ENCODE results near the gene ZFP64. TPM values are rescaled to one million over a fixed set of nuclear protein-coding genes. Genes with fewer than 3 reads are reported as not detected.

ZFP64 gene
- total RNA-seq, 5 donors from 2014 or later (not counting 1 experiment from before 2014, with no cell fraction given), result 8.1 to 12.1 (median 11.7) TPM

DNA sequence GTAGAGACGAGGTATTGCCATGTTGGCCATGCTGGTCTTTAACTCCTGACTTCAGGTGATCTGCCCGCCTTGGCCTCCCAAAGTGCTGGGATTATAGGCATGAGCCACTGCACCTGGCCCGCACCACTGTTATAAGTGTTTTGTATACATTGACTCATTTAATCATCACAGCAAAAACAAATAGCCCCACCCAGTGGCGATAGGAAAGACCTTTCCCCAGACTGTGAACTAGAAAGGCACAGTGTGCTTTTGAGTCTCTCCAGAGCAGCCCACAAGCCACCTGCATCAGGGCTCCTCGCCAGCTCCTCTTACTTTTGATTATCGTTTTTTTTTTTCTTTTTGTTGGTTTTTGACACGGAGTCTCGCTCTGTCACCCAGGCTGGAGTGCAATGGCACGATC is 27.9 kb upstream of the ZFP64 start:
- ChIA-PET CTCF (interaction anchor here in 1 of 2 donors (0.6 kb wide), 1 partner anchor 112 kb away, joined by 6 read pairs; no protein-coding TSS in a partner anchor), POLR2A (no interaction called here)
- ATAC-seq (replicated peaks in 1 of 4), result no peak
- H3K36me3 Mint-ChIP-seq, result no peaks in the 10 kb centered on the region
- no peaks in the 10 kb centered on the region for H3K4me1 ChIP-seq (ENCODE audit: control insufficient read depth in 1 of 2, extremely low read depth in 1 of 2, insufficient read depth in 2 of 2, low read length in 2 of 2)
- no peak for DNase-seq
- peaks cover 8 to 16% (median 15%) of the 10 kb centered on the region in 3 donors for H3K9me3 Mint-ChIP-seq
- no peaks in the 10 kb centered on the region for H3K36me3 ChIP-seq (ENCODE audit: control insufficient read depth in 2 of 2, extremely low read depth in 1 of 2, insufficient read depth in 1 of 2, low read length in 1 of 2)
- H3K9me3 ChIP-seq, result no peaks in the 10 kb centered on the region
- H3K4me3 Mint-ChIP-seq, result no peak overlapping the region
- H3K4me3 ChIP-seq (ENCODE audit: control insufficient read depth in 1 of 2, extremely low read depth in 1 of 2, low read length in 1 of 2), result no peak overlapping the region
- H3K27me3 ChIP-seq (replicated peaks in 1 of 2; ENCODE audit: control insufficient read depth in 2 of 2, extremely low read depth in 1 of 2, insufficient read depth in 2 of 2, low read length in 1 of 2), result peaks cover 2 to 8% of the 10 kb centered on the region in 2 experiments
- WGBS (ENCODE audit: insufficient coverage), result no CpG with 5 or more reads among the region's 9 CpGs
- H3K27ac Mint-ChIP-seq, result no peak overlapping the region
- H3K27ac ChIP-seq (ENCODE audit: low read length), result no peak overlapping the region
- peaks cover 15 to 25% of the 10 kb centered on the region in 2 donors for H3K27me3 Mint-ChIP-seq
- H3K4me1 Mint-ChIP-seq, result no peaks in the 10 kb centered on the region

DNA sequence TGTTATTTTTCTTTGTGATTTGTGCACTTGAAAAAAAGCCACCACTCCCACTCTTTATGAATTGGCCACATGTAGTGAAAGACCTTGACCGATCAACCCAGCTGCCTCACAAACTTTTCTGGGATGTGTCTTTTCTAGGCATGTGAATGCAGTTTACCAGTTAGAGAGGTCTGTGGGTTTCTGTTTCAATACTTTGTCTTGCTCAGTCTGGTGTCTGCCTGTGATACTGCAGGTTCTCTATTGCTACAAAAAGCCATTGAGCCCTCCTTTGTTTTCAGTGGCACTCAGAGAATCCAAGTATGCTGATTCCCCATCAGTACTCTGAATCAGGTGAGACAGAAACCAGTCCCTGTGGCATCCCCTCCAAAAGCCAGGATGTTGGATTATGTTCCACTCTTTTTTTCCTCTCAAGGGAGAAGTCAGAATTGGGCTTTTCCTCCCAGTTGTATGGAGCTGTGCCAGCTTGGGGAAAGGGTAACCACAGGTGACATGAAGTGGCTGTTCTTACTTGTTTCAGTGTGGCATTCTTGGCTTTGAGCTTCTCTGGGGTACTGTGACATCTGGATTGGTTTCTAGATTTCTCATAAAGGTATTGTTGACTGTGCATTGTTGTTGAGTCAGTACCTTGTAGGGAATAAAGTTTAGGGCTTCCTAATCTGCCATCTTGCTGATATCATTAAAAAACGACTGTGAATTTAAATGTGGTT is 26.3 kb upstream of the ZFP64 start:
- no peak overlapping the region for H3K4me3 Mint-ChIP-seq
- H3K27me3 Mint-ChIP-seq, result peaks cover 19 to 30% of the 10 kb centered on the region in 2 donors
- DNase-seq (no peak), ATAC-seq (replicated peaks in 1 of 4) (no peak)
- no peaks in the 10 kb centered on the region for H3K36me3 ChIP-seq (ENCODE audit: control insufficient read depth in 2 of 2, extremely low read depth in 1 of 2, insufficient read depth in 1 of 2, low read length in 1 of 2)
- H3K27ac ChIP-seq (ENCODE audit: low read length), result no peak overlapping the region
- no peaks in the 10 kb centered on the region for H3K4me1 ChIP-seq (ENCODE audit: control insufficient read depth in 1 of 2, extremely low read depth in 1 of 2, insufficient read depth in 2 of 2, low read length in 2 of 2)
- no peak overlapping the region for H3K27ac Mint-ChIP-seq
- H3K9me3 Mint-ChIP-seq, result peaks cover 8 to 19% (median 19%) of the 10 kb centered on the region in 3 donors
- no CpG with 5 or more reads among the region's 2 CpGs for WGBS (ENCODE audit: insufficient coverage)
- H3K4me3 ChIP-seq (ENCODE audit: control insufficient read depth in 1 of 2, extremely low read depth in 1 of 2, low read length in 1 of 2), result no peak overlapping the region
- H3K9me3 ChIP-seq, result no peaks in the 10 kb centered on the region
- ChIA-PET CTCF (no interaction called here), POLR2A (no interaction called here)
- H3K27me3 ChIP-seq (replicated peaks in 1 of 2; ENCODE audit: control insufficient read depth in 2 of 2, extremely low read depth in 1 of 2, insufficient read depth in 2 of 2, low read length in 1 of 2), result peaks cover 2 to 8% of the 10 kb centered on the region in 2 experiments
- no peaks in the 10 kb centered on the region for H3K4me1 Mint-ChIP-seq
- H3K36me3 Mint-ChIP-seq, result no peaks in the 10 kb centered on the region

DNA sequence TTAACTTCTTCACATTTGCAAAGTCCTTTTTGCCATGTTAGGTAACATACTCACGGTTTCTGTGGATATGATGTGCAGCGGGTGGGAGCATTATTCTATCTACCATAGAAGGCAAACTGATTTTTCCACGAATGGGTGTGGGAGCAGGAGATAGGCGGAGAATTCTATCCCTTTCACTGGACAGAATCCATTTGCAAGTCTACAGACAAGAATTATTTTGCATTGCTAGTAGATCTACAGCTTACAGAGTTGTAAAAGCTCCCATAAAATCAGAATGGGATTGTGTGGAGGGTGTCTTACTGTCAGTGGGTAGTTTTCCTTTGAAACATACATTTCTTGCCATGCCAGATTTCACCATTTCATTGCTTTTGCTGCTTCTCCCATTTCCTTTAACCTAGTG is 22.4 kb upstream of the ZFP64 start:
- no peak overlapping the region for H3K27ac ChIP-seq (ENCODE audit: low read length)
- ChIA-PET POLR2A (no interaction called here), CTCF (no interaction called here)
- Mint-ChIP-seq H3K27ac (no peak overlapping the region), H3K9me3 (peaks cover 11 to 23% (median 18%) of the 10 kb centered on the region in 3 donors), H3K27me3 (peaks cover 28 to 34% of the 10 kb centered on the region in 2 donors), H3K36me3 (peaks cover 3% of the 10 kb centered on the region), H3K4me3 (no peak overlapping the region), H3K4me1 (no peaks in the 10 kb centered on the region)
- H3K36me3 ChIP-seq (ENCODE audit: control insufficient read depth in 2 of 2, extremely low read depth in 1 of 2, insufficient read depth in 1 of 2, low read length in 1 of 2), result no peaks in the 10 kb centered on the region
- no peaks in the 10 kb centered on the region for H3K9me3 ChIP-seq
- DNase-seq (no peak), ATAC-seq (replicated peaks in 1 of 4) (no peak)
- WGBS (ENCODE audit: insufficient coverage), result no CpG with 5 or more reads among the region's 4 CpGs
- peaks cover 2 to 16% of the 10 kb centered on the region in 2 experiments for H3K27me3 ChIP-seq (replicated peaks in 1 of 2; ENCODE audit: control insufficient read depth in 2 of 2, extremely low read depth in 1 of 2, insufficient read depth in 2 of 2, low read length in 1 of 2)
- H3K4me3 ChIP-seq (ENCODE audit: control insufficient read depth in 1 of 2, extremely low read depth in 1 of 2, low read length in 1 of 2), result no peak overlapping the region
- H3K4me1 ChIP-seq (ENCODE audit: control insufficient read depth in 1 of 2, extremely low read depth in 1 of 2, insufficient read depth in 2 of 2, low read length in 2 of 2), result no peaks in the 10 kb centered on the region

DNA sequence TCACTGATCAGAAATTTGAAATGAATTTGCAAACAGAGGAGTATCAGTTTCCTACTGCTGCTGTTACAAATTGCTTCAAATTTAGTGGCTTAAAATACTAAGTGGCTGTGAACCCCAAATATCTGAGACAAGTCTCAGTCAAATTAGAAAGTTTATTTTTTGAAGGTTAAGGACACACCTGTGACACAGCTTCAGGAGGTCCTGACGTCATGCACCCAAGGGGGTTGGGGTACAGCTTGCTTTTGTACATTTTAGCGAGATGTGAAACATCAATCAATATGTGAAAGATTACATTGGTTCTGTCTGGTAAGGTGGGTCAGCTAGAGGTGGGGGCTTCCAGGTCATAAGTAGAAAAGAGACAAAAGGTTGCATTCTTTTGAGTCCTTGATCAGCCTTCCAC is 21.4 kb upstream of the ZFP64 start:
- H3K36me3 ChIP-seq (ENCODE audit: control insufficient read depth in 2 of 2, extremely low read depth in 1 of 2, insufficient read depth in 1 of 2, low read length in 1 of 2), result no peaks in the 10 kb centered on the region
- H3K27me3 ChIP-seq (replicated peaks in 1 of 2; ENCODE audit: control insufficient read depth in 2 of 2, extremely low read depth in 1 of 2, insufficient read depth in 2 of 2, low read length in 1 of 2), result peaks cover 2 to 18% of the 10 kb centered on the region in 2 experiments
- ChIA-PET POLR2A (no interaction called here), CTCF (no interaction called here)
- H3K9me3 Mint-ChIP-seq, result peaks cover 11 to 23% (median 18%) of the 10 kb centered on the region in 3 donors
- ATAC-seq (replicated peaks in 1 of 4) (no peak), DNase-seq (no peak)
- no peaks in the 10 kb centered on the region for H3K4me1 Mint-ChIP-seq
- no peaks in the 10 kb centered on the region for H3K4me1 ChIP-seq (ENCODE audit: control insufficient read depth in 1 of 2, extremely low read depth in 1 of 2, insufficient read depth in 2 of 2, low read length in 2 of 2)
- no peak overlapping the region for H3K27ac ChIP-seq (ENCODE audit: low read length)
- H3K27me3 Mint-ChIP-seq, result peaks cover 29 to 30% of the 10 kb centered on the region in 2 donors
- H3K27ac Mint-ChIP-seq, result no peak overlapping the region
- no CpG with 5 or more reads among the region's 2 CpGs for WGBS (ENCODE audit: insufficient coverage)
- H3K4me3 ChIP-seq (ENCODE audit: control insufficient read depth in 1 of 2, extremely low read depth in 1 of 2, low read length in 1 of 2), result no peak overlapping the region
- H3K36me3 Mint-ChIP-seq, result peaks cover 3% of the 10 kb centered on the region
- no peaks in the 10 kb centered on the region for H3K9me3 ChIP-seq
- no peak overlapping the region for H3K4me3 Mint-ChIP-seq

DNA sequence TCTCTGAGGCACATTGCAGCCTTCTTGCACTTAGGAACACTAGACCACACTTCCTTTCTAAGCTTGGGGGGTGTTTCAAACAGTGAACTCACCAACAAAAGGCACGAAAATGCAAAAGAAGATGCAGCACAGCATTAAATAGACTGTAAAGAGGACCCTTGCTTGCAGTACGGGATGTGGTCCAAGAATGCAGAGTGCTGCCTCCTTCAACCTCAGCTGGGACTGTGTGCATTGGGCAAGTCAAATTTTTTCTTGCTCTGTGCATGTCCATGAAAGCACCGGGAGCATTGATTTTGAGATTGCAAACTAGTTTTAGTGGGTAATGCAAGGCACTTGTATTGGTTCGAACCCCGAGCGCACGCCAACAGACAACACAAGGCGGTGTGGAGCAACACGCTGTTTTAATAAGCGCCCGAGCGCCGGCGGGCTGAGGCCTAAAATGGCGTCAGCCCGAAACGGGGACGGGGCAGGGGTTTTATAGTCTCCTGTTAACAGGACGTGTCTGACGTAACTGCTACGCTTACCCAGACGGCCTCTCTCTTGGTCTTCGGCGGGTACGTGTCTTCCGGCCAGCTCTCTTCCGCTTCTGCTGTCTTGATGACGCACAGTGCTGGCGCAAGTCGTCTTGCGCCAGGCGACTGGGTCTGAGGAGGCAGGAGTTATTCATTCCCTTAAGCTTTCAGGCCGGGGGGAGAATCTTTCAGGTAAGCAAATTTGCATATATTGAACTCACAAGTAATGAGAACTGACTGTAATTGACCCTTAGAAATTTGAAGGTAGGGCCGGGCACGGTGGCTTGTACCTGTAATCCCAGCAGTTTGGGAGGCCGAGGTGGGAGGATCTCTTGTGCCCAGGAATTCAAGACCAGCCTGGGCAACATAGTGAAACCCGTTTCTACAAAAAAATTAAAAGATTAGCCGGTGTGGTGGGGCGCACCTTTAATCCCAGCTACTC is 18.7 kb upstream of the ZFP64 start:
- no peak overlapping the region for H3K4me3 ChIP-seq (ENCODE audit: control insufficient read depth in 1 of 2, extremely low read depth in 1 of 2, low read length in 1 of 2)
- no peaks in the 10 kb centered on the region for H3K4me1 ChIP-seq (ENCODE audit: control insufficient read depth in 1 of 2, extremely low read depth in 1 of 2, insufficient read depth in 2 of 2, low read length in 2 of 2)
- POLR2A ChIA-PET, result no interaction called here
- no peak for DNase-seq
- no peak overlapping the region for H3K4me3 Mint-ChIP-seq
- H3K4me1 Mint-ChIP-seq, result no peaks in the 10 kb centered on the region
- peaks cover 7 to 13% (median 10%) of the 10 kb centered on the region in 3 donors for H3K9me3 Mint-ChIP-seq
- no peaks in the 10 kb centered on the region for H3K36me3 ChIP-seq (ENCODE audit: control insufficient read depth in 2 of 2, extremely low read depth in 1 of 2, insufficient read depth in 1 of 2, low read length in 1 of 2)
- H3K9me3 ChIP-seq, result no peaks in the 10 kb centered on the region
- ATAC-seq (replicated peaks in 1 of 4), result no peak
- no peak overlapping the region for H3K27ac Mint-ChIP-seq
- H3K27me3 Mint-ChIP-seq, result peaks cover 23 to 27% of the 10 kb centered on the region in 2 donors
- H3K27me3 ChIP-seq (replicated peaks in 1 of 2; ENCODE audit: control insufficient read depth in 2 of 2, extremely low read depth in 1 of 2, insufficient read depth in 2 of 2, low read length in 1 of 2), result peaks cover 2 to 26% of the 10 kb centered on the region in 2 experiments
- no peak overlapping the region for H3K27ac ChIP-seq (ENCODE audit: low read length)
- 92% methylated on average over 38 of the region's 39 CpGs for WGBS (ENCODE audit: insufficient coverage)
- H3K36me3 Mint-ChIP-seq, result peaks cover 3% of the 10 kb centered on the region
- CTCF ChIA-PET, result no interaction called here

DNA sequence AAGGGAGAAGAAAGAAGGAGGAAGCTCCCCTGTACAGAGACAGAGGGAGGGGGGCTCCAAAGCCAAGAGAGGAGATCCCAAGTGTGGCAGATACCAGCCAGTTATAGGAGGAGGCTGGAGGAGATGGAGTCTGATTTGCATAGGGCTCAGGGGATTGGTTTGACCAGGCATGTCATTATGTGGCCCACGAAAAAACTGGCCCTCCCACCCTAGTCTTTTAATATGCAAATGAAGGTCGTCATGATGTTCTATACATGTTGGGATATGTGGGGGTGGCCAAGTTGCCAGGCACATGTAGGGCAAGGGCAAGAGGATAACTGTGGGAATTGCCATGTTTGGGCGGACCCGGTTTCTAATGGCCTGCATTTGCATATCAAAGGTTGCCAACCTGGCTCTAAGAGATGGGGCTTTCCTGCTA is 17.6 kb upstream of the ZFP64 start:
- H3K27ac Mint-ChIP-seq, result no peak overlapping the region
- no peaks in the 10 kb centered on the region for H3K9me3 ChIP-seq
- peaks cover 3% of the 10 kb centered on the region for H3K36me3 Mint-ChIP-seq
- DNase-seq, result no peak
- no CpG with 5 or more reads among the region's 4 CpGs for WGBS (ENCODE audit: insufficient coverage)
- POLR2A ChIA-PET, result no interaction called here
- no peak overlapping the region for H3K4me3 ChIP-seq (ENCODE audit: control insufficient read depth in 1 of 2, extremely low read depth in 1 of 2, low read length in 1 of 2)
- no peaks in the 10 kb centered on the region for H3K36me3 ChIP-seq (ENCODE audit: control insufficient read depth in 2 of 2, extremely low read depth in 1 of 2, insufficient read depth in 1 of 2, low read length in 1 of 2)
- no peak overlapping the region for H3K4me3 Mint-ChIP-seq
- no peaks in the 10 kb centered on the region for H3K4me1 Mint-ChIP-seq
- no peak overlapping the region for H3K27ac ChIP-seq (ENCODE audit: low read length)
- peaks cover 22 to 26% of the 10 kb centered on the region in 2 donors for H3K27me3 Mint-ChIP-seq
- no peaks in the 10 kb centered on the region for H3K4me1 ChIP-seq (ENCODE audit: control insufficient read depth in 1 of 2, extremely low read depth in 1 of 2, insufficient read depth in 2 of 2, low read length in 2 of 2)
- ATAC-seq (replicated peaks in 1 of 4), result no peak
- CTCF ChIA-PET, result no interaction called here
- H3K9me3 Mint-ChIP-seq, result peaks cover 7 to 13% (median 10%) of the 10 kb centered on the region in 3 donors
- H3K27me3 ChIP-seq (replicated peaks in 1 of 2; ENCODE audit: control insufficient read depth in 2 of 2, extremely low read depth in 1 of 2, insufficient read depth in 2 of 2, low read length in 1 of 2), result peaks cover 0 to 26% of the 10 kb centered on the region in 2 experiments

Data from T-cell (primary cell).